Smooth muscle cell (in vitro differentiated cells): ENCODE measurements around the gene TMEM135. TPM values are rescaled to one million over a fixed set of nuclear protein-coding genes. Genes with fewer than 3 reads are reported as not detected.
A peak's percentile ranks its signal among the peaks of the same experiment; 100 is the strongest.
"Not testable (repeated sequence)": the region's sequence is repeated elsewhere in the genome, so short reads cannot be mapped to it uniquely, and the experiment has no call there.

Experiments used
- DNase-seq: peaks from one replicate; lab custom pipeline; 2025; ENCODE audit not compliant: unreplicated experiment; lab: John Stamatoyannopoulos, UW
- H2AFZ ChIP-seq: fragments of 200-600 bp; sonication (generic); 2 replicates; pipeline ENCODE4 v1.6.0; 2016; ENCODE audit warnings: antibody characterized with exemption, low read depth, mild to moderate bottlenecking
- H3F3A ChIP-seq: fragments of 200-600 bp; sonication (generic); 2 replicates; pipeline ENCODE4 v1.6.0; 2017; ENCODE audit warnings: antibody characterized with exemption, low read depth
- H3K27ac ChIP-seq: fragments of 200-600 bp; sonication (generic); 2 replicates; pipeline ENCODE4 v1.5.1; 2016; ENCODE audit warnings: low read depth, mild to moderate bottlenecking
- H3K27me3 ChIP-seq: fragments of 200-600 bp; sonication (generic); 2 replicates; pipeline ENCODE4 v1.6.1; 2016; ENCODE audit warnings: low read depth, mild to moderate bottlenecking
- H3K36me3 ChIP-seq: fragments of 200-600 bp; sonication (generic); 2 replicates; pipeline ENCODE4 v1.5.1; 2016; ENCODE audit warnings: low read depth
- H3K4me1 ChIP-seq: fragments of 200-600 bp; sonication (generic); 2 replicates; pipeline ENCODE4 v1.5.1; 2016; ENCODE audit warnings: low read depth
- H3K4me2 ChIP-seq: fragments of 200-600 bp; sonication (generic); 2 replicates; pipeline ENCODE4 v1.6.0; 2016; ENCODE audit warnings: mild to moderate bottlenecking
- H3K4me3 ChIP-seq: fragments of 200-600 bp; sonication (generic); 2 replicates; pipeline ENCODE4 v1.5.1; 2016; ENCODE audit warnings: mild to moderate bottlenecking
- H3K79me2 ChIP-seq: fragments of 200-600 bp; sonication (generic); 2 replicates; pipeline ENCODE4 v1.6.0; 2016; ENCODE audit warnings: low read depth, mild to moderate bottlenecking
- H3K9ac ChIP-seq: fragments of 200-600 bp; sonication (generic); 2 replicates; pipeline ENCODE4 v1.6.0; 2016; ENCODE audit warnings: low read depth
- H3K9me3 ChIP-seq: fragments of 200-600 bp; sonication (generic); replicated peaks from 2 replicates; pipeline ENCODE4 v1.5.1; 2016; ENCODE audit warnings: low read depth
- H4K20me1 ChIP-seq: fragments of 200-600 bp; sonication (generic); 2 replicates; pipeline ENCODE4 v1.6.0; 2016; ENCODE audit warnings: low read depth
- WGBS: methylation state at CpG from one replicate; pipeline ENCODE4 v1.1.7; 2016; ENCODE audit warnings: low lambda C conversion rate; 5-methylcytosine and 5-hydroxymethylcytosine counted together
- polyA plus RNA-seq: library from polyadenylated mRNA; unstranded; fragments of >200 nt; fragmentation: Nextera tagmentation; extraction: Ambion mirVana; gene quantifications from 2 replicates; pipeline ENCODE4 v1.2.1, GENCODE V29; 2016
- total RNA-seq: library from RNA; depleted of rRNA; stranded (reverse); fragments of >200 nt; gene quantifications from 2 replicates; pipeline ENCODE4 v1.2.3, GENCODE V29; 2014
- TF ChIP-seq, protein P1 (sequence below): fragments of 200-600 bp; sonication (generic); IDR thresholded peaks from 2 replicates; pipeline ENCODE4 v1.5.1; 2017; ENCODE audit warnings: borderline replicate concordance, mild to moderate bottlenecking, antibody characterized with exemption; ENCODE audit not compliant: insufficient read depth, poor library complexity, severe bottlenecking

TMEM135 gene
- total and polyA plus RNA-seq, 2 experiments from 2014 or later = 12.4 to 21.7 TPM

DNA sequence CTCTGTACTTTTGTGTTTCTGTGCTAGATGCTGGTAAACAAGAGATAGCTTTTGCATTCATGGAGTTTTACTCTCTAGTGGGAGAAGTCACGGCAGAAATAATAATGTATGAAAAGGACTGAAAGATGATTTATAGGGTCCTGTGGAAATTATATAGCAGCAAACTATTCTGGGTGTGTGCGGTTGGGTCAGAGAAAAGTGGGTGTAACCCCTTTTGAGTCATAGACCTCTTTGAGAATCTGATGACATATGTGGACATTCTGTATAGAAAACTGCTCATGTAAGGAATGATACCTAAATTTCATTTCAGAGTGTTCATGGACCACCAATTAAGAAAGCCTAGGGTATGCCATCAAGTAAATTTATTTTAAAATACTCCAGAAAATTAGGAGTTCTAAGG is 54.4 kb downstream of the TMEM135 start:
- Histone ChIP-seq H2AFZ (no peak overlapping the region), H3K9ac (no peak overlapping the region), H3K27ac (no peak overlapping the region), H3K27me3 (no peaks in the 10 kb centered on the region), H3K4me3 (no peak overlapping the region), H3K4me1 (no peaks in the 10 kb centered on the region), H3K36me3 (peaks cover 15% of the 10 kb centered on the region), H3K79me2 (no peaks in the 10 kb centered on the region), H3K9me3 (peaks cover 6% of the 10 kb centered on the region), H4K20me1 (no peaks in the 10 kb centered on the region), H3F3A (no peaks in the 10 kb centered on the region), H3K4me2 (no peak overlapping the region)
- TF ChIP-seq, protein P1, sequence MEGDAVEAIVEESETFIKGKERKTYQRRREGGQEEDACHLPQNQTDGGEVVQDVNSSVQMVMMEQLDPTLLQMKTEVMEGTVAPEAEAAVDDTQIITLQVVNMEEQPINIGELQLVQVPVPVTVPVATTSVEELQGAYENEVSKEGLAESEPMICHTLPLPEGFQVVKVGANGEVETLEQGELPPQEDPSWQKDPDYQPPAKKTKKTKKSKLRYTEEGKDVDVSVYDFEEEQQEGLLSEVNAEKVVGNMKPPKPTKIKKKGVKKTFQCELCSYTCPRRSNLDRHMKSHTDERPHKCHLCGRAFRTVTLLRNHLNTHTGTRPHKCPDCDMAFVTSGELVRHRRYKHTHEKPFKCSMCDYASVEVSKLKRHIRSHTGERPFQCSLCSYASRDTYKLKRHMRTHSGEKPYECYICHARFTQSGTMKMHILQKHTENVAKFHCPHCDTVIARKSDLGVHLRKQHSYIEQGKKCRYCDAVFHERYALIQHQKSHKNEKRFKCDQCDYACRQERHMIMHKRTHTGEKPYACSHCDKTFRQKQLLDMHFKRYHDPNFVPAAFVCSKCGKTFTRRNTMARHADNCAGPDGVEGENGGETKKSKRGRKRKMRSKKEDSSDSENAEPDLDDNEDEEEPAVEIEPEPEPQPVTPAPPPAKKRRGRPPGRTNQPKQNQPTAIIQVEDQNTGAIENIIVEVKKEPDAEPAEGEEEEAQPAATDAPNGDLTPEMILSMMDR = no peak
- 91% methylated on average over 2 of the region's 2 CpGs for WGBS
- no peak for DNase-seq

DNA sequence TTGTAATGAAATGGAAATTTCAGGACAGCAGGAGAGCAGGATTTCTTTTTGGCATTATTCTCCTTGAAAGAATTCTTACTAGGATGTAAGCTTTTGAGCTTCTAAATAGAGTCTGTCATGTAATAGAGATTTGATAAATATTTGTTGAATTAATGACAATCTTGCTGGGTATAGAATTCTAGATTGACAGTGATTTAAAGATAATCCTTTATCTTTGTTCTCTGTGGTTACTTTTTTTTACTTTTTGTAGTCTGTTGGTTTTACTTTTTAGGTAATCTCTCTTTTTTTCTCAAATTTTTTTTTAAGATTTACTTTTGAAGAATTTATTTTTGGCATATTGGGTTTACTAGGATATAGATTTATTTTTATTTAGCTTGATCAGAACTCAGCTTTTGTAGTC is 54.8 kb downstream of the TMEM135 start:
- DNase-seq = no peak
- no peak overlapping the region for H3K27ac ChIP-seq

DNA sequence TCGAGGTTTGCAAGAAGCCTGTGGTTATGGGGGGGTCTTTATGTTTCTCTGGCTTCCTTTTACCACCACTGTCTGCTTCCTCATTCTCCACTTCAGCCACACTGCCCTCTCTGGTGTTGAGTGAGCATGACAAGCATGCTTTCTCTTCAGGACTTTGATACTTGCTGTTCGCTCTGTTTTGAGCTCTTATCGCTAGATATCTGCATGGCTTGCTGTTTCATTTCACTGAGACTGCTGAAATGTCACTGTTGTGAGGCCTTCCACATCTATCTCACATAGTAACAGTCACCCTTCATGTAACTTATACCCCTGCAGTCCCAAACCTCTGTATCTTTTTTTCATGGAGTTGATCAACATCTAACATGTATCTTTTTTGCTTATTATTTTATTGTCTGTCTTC is 59.8 kb downstream of the TMEM135 start:
- Histone ChIP-seq H3K36me3 (peaks cover 11% of the 10 kb centered on the region), H3K79me2 (no peaks in the 10 kb centered on the region), H2AFZ (no peak overlapping the region), H3F3A (no peaks in the 10 kb centered on the region), H3K4me1 (no peaks in the 10 kb centered on the region), H4K20me1 (no peaks in the 10 kb centered on the region), H3K4me3 (no peak overlapping the region), H3K9ac (no peak overlapping the region), H3K9me3 (no peaks in the 10 kb centered on the region), H3K27me3 (no peaks in the 10 kb centered on the region), H3K27ac (no peak overlapping the region), H3K4me2 (no peak overlapping the region)
- TF ChIP-seq, protein P1 = peak; percentile 42
- 31% methylated on average over 3 of the region's 3 CpGs for WGBS
- no peak for DNase-seq

More for the DNA sequence above, 54.8 kb downstream of the TMEM135 start:
- peaks cover 15% of the 10 kb centered on the region for H3K36me3 ChIP-seq
- peaks cover 6% of the 10 kb centered on the region for H3K9me3 ChIP-seq
- TF ChIP-seq, protein P1 = no peak
- no peaks in the 10 kb centered on the region for H3K27me3 ChIP-seq
- no peak overlapping the region for H3K4me3 ChIP-seq
- no peaks in the 10 kb centered on the region for H3F3A ChIP-seq
- H4K20me1 ChIP-seq = no peaks in the 10 kb centered on the region
- H3K79me2 ChIP-seq = no peaks in the 10 kb centered on the region
- no peak overlapping the region for H3K4me2 ChIP-seq
- no peaks in the 10 kb centered on the region for H3K4me1 ChIP-seq
- H2AFZ ChIP-seq = no peak overlapping the region
- no peak overlapping the region for H3K9ac ChIP-seq

DNA sequence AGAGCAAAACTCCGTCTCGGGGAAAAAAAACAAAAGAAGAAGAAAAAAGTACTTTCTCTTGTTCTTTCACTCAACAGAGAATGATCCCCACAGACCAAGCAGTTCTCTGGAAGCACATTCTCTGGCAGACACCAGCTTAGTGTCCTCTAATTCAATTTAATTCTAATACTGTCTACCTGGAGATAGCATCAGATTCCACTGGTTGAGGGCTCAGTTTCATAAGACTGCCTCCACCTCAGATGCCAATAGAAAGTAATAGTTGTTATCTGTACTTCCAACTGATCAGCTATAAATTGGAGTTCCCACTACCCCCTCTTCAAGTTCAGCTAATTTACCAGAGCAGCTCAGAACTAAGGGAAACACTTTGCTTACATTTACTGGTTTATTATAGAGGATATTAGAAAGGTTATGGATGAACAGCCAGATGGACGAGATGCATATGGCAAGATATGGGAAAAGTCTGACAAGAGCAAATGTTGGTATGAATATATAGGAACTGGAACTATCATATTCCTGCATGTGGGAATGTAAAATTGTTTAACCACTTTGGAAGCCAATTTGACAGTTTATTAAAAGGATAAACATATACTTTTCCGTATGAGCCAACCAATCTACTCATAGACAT is 64.3 kb downstream of the TMEM135 start:
- H3F3A ChIP-seq = no peaks in the 10 kb centered on the region
- H3K79me2 ChIP-seq = peaks cover 15% of the 10 kb centered on the region
- no peak overlapping the region for H3K27ac ChIP-seq
- 95% methylated on average over 4 of the region's 4 CpGs for WGBS
- no peak overlapping the region for H3K4me3 ChIP-seq
- TF ChIP-seq, protein P1 = no peak
- no peaks in the 10 kb centered on the region for H3K27me3 ChIP-seq
- no peaks in the 10 kb centered on the region for H3K4me1 ChIP-seq
- H2AFZ ChIP-seq = no peak overlapping the region
- no peaks in the 10 kb centered on the region for H3K9me3 ChIP-seq
- no peaks in the 10 kb centered on the region for H3K36me3 ChIP-seq
- DNase-seq = no peak
- H4K20me1 ChIP-seq = peaks cover 13% of the 10 kb centered on the region
- H3K9ac ChIP-seq = no peak overlapping the region
- H3K4me2 ChIP-seq = no peak overlapping the region

DNA sequence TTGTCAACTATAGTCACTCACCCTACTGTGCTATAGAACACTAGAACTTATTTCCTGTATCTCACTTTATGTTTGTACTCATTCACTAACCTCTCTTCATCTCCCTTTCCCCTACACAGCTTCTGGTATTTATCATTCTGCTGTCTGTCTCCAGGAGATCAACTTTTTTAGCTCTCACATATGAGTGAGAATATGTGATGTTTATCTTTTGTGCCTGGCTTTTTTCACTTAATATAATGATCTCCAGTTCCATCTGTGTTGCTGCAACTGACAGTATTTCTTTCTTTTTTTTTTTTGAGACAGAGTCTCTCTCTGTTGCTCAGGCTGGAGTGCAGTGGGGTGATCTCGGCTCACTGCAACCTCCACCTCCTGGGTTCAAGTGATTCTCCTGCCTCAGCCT is 68.1 kb downstream of the TMEM135 start:
- peaks cover 16% of the 10 kb centered on the region for H3K79me2 ChIP-seq
- not testable (repeated sequence) for H3K4me3 ChIP-seq, H3F3A ChIP-seq, H2AFZ ChIP-seq, H3K4me2 ChIP-seq, H3K9me3 ChIP-seq, H3K9ac ChIP-seq, DNase-seq, H3K27ac ChIP-seq, H3K4me1 ChIP-seq, H3K27me3 ChIP-seq, H3K36me3 ChIP-seq
- 73% methylated on average over 1 of the region's 1 CpG for WGBS
- H4K20me1 ChIP-seq = peaks cover 24% of the 10 kb centered on the region
